A549 (cell line): ENCODE data around the gene SH2D1B. TPM values are rescaled to one million over a fixed set of nuclear protein-coding genes. Genes with fewer than 3 reads are reported as not detected.

Experiments
- ATAC-seq, 2 experiments: fragments of 200-7000 bp in 1 of 2; fragments of >200 bp in 1 of 2; cut with Nextera tagmentation in 1 of 2; cut with Tn5 transposase in 1 of 2; 3 replicates each; pipeline versions ENCODE4 v1.8.0 to v1.9.1; 2018 to 2020; ENCODE audit warnings: mild to moderate bottlenecking in 1 of 2, moderate library complexity in 1 of 2
- CTCF ChIA-PET: fragments of 300-600 bp; sonication (Branson Sonifier 250); formaldehyde crosslinking; extraction: SDS; loops from one replicate; lab custom pipeline; 2021; ENCODE audit warnings: antibody characterized with exemption, inconsistent platforms; lab: Yijun Ruan, JAX
- POLR2A ChIA-PET: fragments of 350-600 bp; formaldehyde crosslinking; extraction: SDS; loops from one replicate; lab custom pipeline; 2021; ENCODE audit warnings: antibody characterized with exemption, inconsistent platforms; lab: Yijun Ruan, JAX
- DNase-seq, 2 experiments: peaks; one replicate each; pipeline versions ENCODE4 v3.0.0 to v3.0.0-alpha.2; 2011 to 2016; ENCODE audit warnings: low read depth in 1 of 2, low spot score in 1 of 2
- FAIRE-seq: peaks from 2 replicates; lab custom pipeline; 2011; peaks lifted over from hg19 to GRCh38; lab: Jason Lieb, UNC
- H3K27ac ChIP-seq, 2 experiments: fragments of >200 bp; sonication (Bioruptor Twin); formaldehyde crosslinking; 3 replicates each; pipeline ENCODE4 v1.5.1; 2016 to 2017
- H3K4me1 ChIP-seq: fragments of >200 bp; sonication (Bioruptor Twin); formaldehyde crosslinking; 3 replicates; pipeline ENCODE4 v1.6.1; 2016
- H3K4me2 ChIP-seq: fragments of >200 bp; sonication (Bioruptor Twin); formaldehyde crosslinking; 3 replicates; pipeline ENCODE4 v1.6.1; 2016
- H3K4me3 ChIP-seq: fragments of >200 bp; sonication (Bioruptor Twin); formaldehyde crosslinking; 3 replicates; pipeline ENCODE4 v1.5.1; 2016
- H3K9me3 ChIP-seq: fragments of >200 bp; sonication (Bioruptor Twin); formaldehyde crosslinking; 3 replicates; pipeline ENCODE4 v1.6.1; 2016
- CEBPB ChIP-seq, 2 experiments: fragments of >200 bp in 1 of 2; sonication (Bioruptor Twin) in 1 of 2; formaldehyde crosslinking in 1 of 2; IDR thresholded peaks; 2 replicates each; pipeline ENCODE4 v1.6.1; 2012 to 2016
- CHD2 ChIP-seq: fragments of 150-350 bp; IDR thresholded peaks from 2 replicates; pipeline ENCODE4 v1.6.1; 2014; ENCODE audit warnings: low read length; ENCODE audit not compliant: partially characterized antibody
- FOSL2 ChIP-seq, 2 experiments: fragments of 450-650 bp in 1 of 2; fragments of >200 bp in 1 of 2; sonication (Bioruptor Twin) in 1 of 2; formaldehyde crosslinking; IDR thresholded peaks; 2 replicates each; pipeline versions ENCODE4 v1.5.0 to v1.6.1; 2016 to 2020; ENCODE audit warnings: mild to moderate bottlenecking in 1 of 2, moderate library complexity in 1 of 2
- HDAC2 ChIP-seq: fragments of 200-600 bp; sonication (generic); IDR thresholded peaks from 2 replicates; pipeline ENCODE4 v1.6.1; 2016
- HOXB13 ChIP-seq: fragments of 250-450 bp; sonication (Bioruptor Pico); IDR thresholded peaks from 2 replicates; pipeline ENCODE4 v1.5.0; 2020; ENCODE audit warnings: low read depth, mild to moderate bottlenecking, moderate library complexity
- JUN ChIP-seq, 2 experiments: fragments of >200 bp; sonication (Bioruptor Twin); formaldehyde crosslinking; IDR thresholded peaks; 2 replicates in 1 of 2; 3 replicates in 1 of 2; pipeline ENCODE4 v1.6.1; 2016 to 2017
- KDM1A ChIP-seq: fragments of 200-600 bp; sonication (generic); IDR thresholded peaks from 2 replicates; pipeline ENCODE4 v1.6.1; 2016; ENCODE audit warnings: low read depth, mild to moderate bottlenecking
- KDM5A ChIP-seq: fragments of 200-600 bp; sonication (generic); IDR thresholded peaks from 2 replicates; pipeline ENCODE4 v1.6.1; 2016; ENCODE audit warnings: antibody characterized with exemption, mild to moderate bottlenecking
- MAZ ChIP-seq: fragments of 150-350 bp; IDR thresholded peaks from 2 replicates; pipeline ENCODE4 v1.6.1; 2014; ENCODE audit warnings: antibody characterized with exemption, low read depth, low read length, borderline replicate concordance
- MYC ChIP-seq: IDR thresholded peaks from 2 replicates; pipeline ENCODE4 v1.6.1; 2012; ENCODE audit warnings: mild to moderate bottlenecking, inconsistent platforms, low read length, improper control_type of control experiment, borderline replicate concordance
- NFE2L2 ChIP-seq: fragments of 150-350 bp; conservative IDR thresholded peaks from 2 replicates; pipeline ENCODE4 v1.6.1; 2014; ENCODE audit warnings: low read length
- NPAS2 ChIP-seq: fragments of 250-450 bp; sonication (Bioruptor Pico); IDR thresholded peaks from 2 replicates; pipeline ENCODE4 v1.8.0; 2022; ENCODE audit warnings: mild to moderate bottlenecking, moderate library complexity, borderline replicate concordance
- POLR2A ChIP-seq: IDR thresholded peaks from 2 replicates; pipeline ENCODE4 v1.6.1; 2012; ENCODE audit warnings: mild to moderate bottlenecking, low read length
- POLR2AphosphoS2 ChIP-seq: conservative IDR thresholded peaks from 2 replicates; pipeline ENCODE4 v1.6.1; 2012; ENCODE audit warnings: low read length, improper control_type of control experiment, inconsistent platforms
- RAD21 ChIP-seq, 2 experiments: fragments of >200 bp in 1 of 2; sonication (Bioruptor Twin) in 1 of 2; formaldehyde crosslinking in 1 of 2; IDR thresholded peaks in 1 of 2; conservative IDR thresholded peaks in 1 of 2; 2 replicates in 1 of 2; 3 replicates in 1 of 2; pipeline ENCODE4 v1.6.1; 2012 to 2018; ENCODE audit warnings: inconsistent platforms in 1 of 2
- RFX5 ChIP-seq: fragments of 450-650 bp; IDR thresholded peaks from 2 replicates; pipeline ENCODE4 v1.7.1; 2014; ENCODE audit warnings: antibody characterized with exemption, mild to moderate bottlenecking, moderate library complexity
- RNF2 ChIP-seq: fragments of 200-600 bp; sonication (generic); IDR thresholded peaks from 2 replicates; pipeline ENCODE4 v1.6.1; 2016; ENCODE audit warnings: low read depth, mild to moderate bottlenecking, antibody characterized with exemption, moderate library complexity, borderline replicate concordance
- TFCP2L1 ChIP-seq: fragments of 250-450 bp; sonication (Bioruptor Pico); IDR thresholded peaks from 2 replicates; pipeline ENCODE4 v1.5.0; 2021; ENCODE audit warnings: mild to moderate bottlenecking
- TP53 ChIP-seq: fragments of 250-450 bp; sonication (Bioruptor Pico); IDR thresholded peaks from 2 replicates; pipeline ENCODE4 v1.5.0; 2021; ENCODE audit warnings: mild to moderate bottlenecking, moderate library complexity
- ZSCAN20 ChIP-seq: fragments of 250-450 bp; sonication (Bioruptor Pico); IDR thresholded peaks from 2 replicates; pipeline ENCODE4 v1.8.0; 2022; ENCODE audit warnings: mild to moderate bottlenecking, moderate library complexity
- WGBS: methylation state at CpG from one replicate; pipeline ENCODE4 v1.1.6; 2017; ENCODE audit errors: missing lambda C conversion rate; 5-methylcytosine and 5-hydroxymethylcytosine counted together
- polyA plus RNA-seq, 4 experiments: library from polyadenylated mRNA; depleted of rRNA in 3 of 4; stranded (reverse); fragments of >200 nt; fragmentation: RNase III in 1 of 4; extraction: RNeasy Plus Mini Kit Qiagen cat#74134 plus additional on column Dnase treatment in 1 of 4; gene quantifications; 2 replicates in 3 of 4; 3 replicates in 1 of 4; pipeline ENCODE4 v1.2.3, GENCODE V29; 2011 to 2017
- TF ChIP-seq, protein P1 (sequence below): fragments of >200 bp; sonication (Bioruptor Twin); formaldehyde crosslinking; IDR thresholded peaks from 3 replicates; pipeline ENCODE4 v1.6.1; 2016
- TF ChIP-seq, protein P2 (sequence below): fragments of 150-350 bp; IDR thresholded peaks from 2 replicates; pipeline ENCODE4 v1.6.1; 2014; ENCODE audit warnings: low read depth, mild to moderate bottlenecking, low read length
- TF ChIP-seq, protein P3 (sequence below): fragments of 250-450 bp; sonication (Bioruptor Pico); IDR thresholded peaks from 2 replicates; pipeline ENCODE4 v1.5.0; 2020; ENCODE audit warnings: low read depth, mild to moderate bottlenecking, moderate library complexity
- TF ChIP-seq, protein P4 (sequence below): IDR thresholded peaks from 2 replicates; pipeline ENCODE4 v1.6.1; 2012
- TF ChIP-seq, protein P5 (sequence below): IDR thresholded peaks from 2 replicates; pipeline ENCODE4 v1.6.1; 2012; ENCODE audit warnings: low read depth, borderline replicate concordance

SH2D1B gene
- polyA plus RNA-seq, 2 of the 4 experiments (the other 2 are of a cell fraction) = 0.04 TPM; not detected in 1

DNA sequence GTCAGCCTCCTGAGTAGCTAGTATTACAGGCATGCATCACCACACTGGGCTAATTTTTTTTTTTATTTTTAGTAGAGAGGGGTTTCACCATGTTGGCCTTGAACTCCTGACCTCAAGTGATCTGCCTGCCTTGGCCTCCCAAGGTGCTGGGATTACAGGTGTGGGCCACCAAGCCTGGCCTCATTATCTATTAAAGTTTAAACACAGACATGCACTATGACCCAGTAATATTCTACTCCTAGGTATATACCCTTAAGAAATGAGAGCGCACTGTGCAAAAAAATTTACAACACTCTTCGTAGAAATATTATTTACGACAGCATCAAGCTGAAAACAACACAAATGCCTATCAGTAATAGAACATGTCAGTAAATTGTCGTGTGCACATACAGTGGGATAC is 18.6 kb upstream of the SH2D1B start:
- H3K9me3 ChIP-seq = no peaks in the 10 kb centered on the region
- FAIRE-seq = no peak
- no peak overlapping the region for H3K27ac ChIP-seq
- no peak for DNase-seq
- ChIA-PET POLR2A (no interaction called here), CTCF (no interaction called here)
- TF ChIP-seq TFCP2L1 (CRISPR knock-in tag) = no peak
- no peak for TF ChIP-seq NFE2L2
- no peak for TF ChIP-seq ZSCAN20 (CRISPR knock-in tag)
- no peak for TF ChIP-seq CEBPB (IDR thresholded peaks at IDR 0.05)
- TF ChIP-seq, protein P1, sequence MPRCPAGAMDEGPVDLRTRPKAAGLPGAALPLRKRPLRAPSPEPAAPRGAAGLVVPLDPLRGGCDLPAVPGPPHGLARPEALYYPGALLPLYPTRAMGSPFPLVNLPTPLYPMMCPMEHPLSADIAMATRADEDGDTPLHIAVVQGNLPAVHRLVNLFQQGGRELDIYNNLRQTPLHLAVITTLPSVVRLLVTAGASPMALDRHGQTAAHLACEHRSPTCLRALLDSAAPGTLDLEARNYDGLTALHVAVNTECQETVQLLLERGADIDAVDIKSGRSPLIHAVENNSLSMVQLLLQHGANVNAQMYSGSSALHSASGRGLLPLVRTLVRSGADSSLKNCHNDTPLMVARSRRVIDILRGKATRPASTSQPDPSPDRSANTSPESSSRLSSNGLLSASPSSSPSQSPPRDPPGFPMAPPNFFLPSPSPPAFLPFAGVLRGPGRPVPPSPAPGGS = no peak
- TF ChIP-seq TP53 = no peak
- TF ChIP-seq, protein P2, sequence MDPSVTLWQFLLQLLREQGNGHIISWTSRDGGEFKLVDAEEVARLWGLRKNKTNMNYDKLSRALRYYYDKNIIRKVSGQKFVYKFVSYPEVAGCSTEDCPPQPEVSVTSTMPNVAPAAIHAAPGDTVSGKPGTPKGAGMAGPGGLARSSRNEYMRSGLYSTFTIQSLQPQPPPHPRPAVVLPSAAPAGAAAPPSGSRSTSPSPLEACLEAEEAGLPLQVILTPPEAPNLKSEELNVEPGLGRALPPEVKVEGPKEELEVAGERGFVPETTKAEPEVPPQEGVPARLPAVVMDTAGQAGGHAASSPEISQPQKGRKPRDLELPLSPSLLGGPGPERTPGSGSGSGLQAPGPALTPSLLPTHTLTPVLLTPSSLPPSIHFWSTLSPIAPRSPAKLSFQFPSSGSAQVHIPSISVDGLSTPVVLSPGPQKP = no peak
- TF ChIP-seq KDM5A = no peak
- no peaks in the 10 kb centered on the region for H3K4me1 ChIP-seq
- ATAC-seq = no peak; a peak in 1 of 6 replicates
- 56% methylated on average over 4 of the region's 4 CpGs for WGBS
- no peak overlapping the region for H3K4me3 ChIP-seq
- H3K4me2 ChIP-seq = no peak overlapping the region

DNA sequence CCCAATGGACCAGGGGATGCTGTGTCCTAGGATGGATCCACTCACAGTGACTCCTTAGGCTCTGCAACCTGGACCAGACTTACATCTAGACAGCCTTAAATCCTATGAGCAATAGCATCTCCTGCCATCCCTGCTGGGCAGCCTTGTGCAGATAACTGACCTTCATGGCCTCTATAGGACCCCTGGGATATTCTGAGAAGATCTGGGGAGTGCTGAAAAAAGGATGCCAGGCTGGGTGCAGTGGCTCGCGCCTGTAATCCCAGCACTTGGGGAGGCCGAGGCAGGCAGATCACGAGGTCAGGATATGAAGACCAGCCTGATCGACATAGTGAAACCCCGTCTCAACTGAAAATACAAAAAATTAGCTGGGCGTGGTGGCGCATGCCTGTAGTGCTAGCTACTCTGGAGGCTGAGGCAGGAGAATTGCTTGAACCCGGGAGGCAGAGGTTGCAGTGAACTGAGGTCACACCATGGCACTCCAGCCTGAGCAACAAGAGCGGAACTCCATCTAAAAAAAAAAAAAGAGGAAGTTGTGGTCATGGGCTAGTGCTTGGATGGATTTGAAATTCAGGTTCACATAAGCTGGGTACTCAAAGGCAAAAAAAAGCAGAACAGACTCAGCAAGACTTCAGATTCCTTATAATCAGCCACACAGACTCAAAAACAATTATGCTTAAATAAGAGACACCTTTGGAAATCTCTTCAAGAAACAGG is 10.9 kb upstream of the SH2D1B start:
- no peak for ATAC-seq
- no peak for DNase-seq
- CTCF ChIA-PET = interaction anchor here (0.6 kb wide), 1 partner anchor 50 kb away, joined by 3 read pairs; no protein-coding TSS in a partner anchor
- TF ChIP-seq HOXB13 (CRISPR knock-in tag) (no peak), POLR2AphosphoS2 (no peak), NPAS2 (CRISPR knock-in tag) (no peak), FOSL2 (IDR thresholded peaks at IDR 0.05) (no peak), FOSL2 (CRISPR knock-in tag; IDR thresholded peaks at IDR 0.05) (no peak), HDAC2 (no peak), RFX5 (no peak), MAZ (no peak), CHD2 (no peak), MYC (no peak), KDM5A (no peak), TFCP2L1 (CRISPR knock-in tag) (no peak), KDM1A (no peak), TP53 (no peak), POLR2A (no peak), RNF2 (no peak), RAD21 (conservative IDR thresholded peaks at IDR 0.05 in 1 of 2, IDR thresholded peaks at IDR 0.05 in 1 of 2) (no peak), JUN (IDR thresholded peaks at IDR 0.05) (no peak)
- TF ChIP-seq, protein P3, sequence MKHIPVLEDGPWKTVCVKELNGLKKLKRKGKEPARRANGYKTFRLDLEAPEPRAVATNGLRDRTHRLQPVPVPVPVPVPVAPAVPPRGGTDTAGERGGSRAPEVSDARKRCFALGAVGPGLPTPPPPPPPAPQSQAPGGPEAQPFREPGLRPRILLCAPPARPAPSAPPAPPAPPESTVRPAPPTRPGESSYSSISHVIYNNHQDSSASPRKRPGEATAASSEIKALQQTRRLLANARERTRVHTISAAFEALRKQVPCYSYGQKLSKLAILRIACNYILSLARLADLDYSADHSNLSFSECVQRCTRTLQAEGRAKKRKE (CRISPR knock-in tag) = no peak
- TF ChIP-seq, protein P4, sequence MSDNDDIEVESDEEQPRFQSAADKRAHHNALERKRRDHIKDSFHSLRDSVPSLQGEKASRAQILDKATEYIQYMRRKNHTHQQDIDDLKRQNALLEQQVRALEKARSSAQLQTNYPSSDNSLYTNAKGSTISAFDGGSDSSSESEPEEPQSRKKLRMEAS = no peak
- TF ChIP-seq, protein P5, sequence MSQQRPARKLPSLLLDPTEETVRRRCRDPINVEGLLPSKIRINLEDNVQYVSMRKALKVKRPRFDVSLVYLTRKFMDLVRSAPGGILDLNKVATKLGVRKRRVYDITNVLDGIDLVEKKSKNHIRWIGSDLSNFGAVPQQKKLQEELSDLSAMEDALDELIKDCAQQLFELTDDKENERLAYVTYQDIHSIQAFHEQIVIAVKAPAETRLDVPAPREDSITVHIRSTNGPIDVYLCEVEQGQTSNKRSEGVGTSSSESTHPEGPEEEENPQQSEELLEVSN = no peak
- TF ChIP-seq, all 56 proteins: peak for 0
- no peak overlapping the region for H3K4me3 ChIP-seq
- H3K27ac ChIP-seq = no peak overlapping the region
- H3K4me1 ChIP-seq = no peaks in the 10 kb centered on the region
- 0 out of 3 replicates have a peak, but pooled peaks cover 3% of the 10 kb centered on the region for H3K9me3 ChIP-seq
- FAIRE-seq = no peak
- POLR2A ChIA-PET = no interaction called here
- no peak overlapping the region for H3K4me2 ChIP-seq
- 69% methylated on average over 10 of the region's 10 CpGs for WGBS
